Left ventricle myocardium inferior (tissue), 1 donor: ENCODE data around the gene NR1H4. TPM values are rescaled to one million over a fixed set of nuclear protein-coding genes. Genes with fewer than 3 reads are reported as not detected.
A peak's percentile ranks its signal among the peaks of the same experiment; 100 is the strongest.
"Not testable (repeated sequence)": the region's sequence is repeated elsewhere in the genome, so short reads cannot be mapped to it uniquely, and the experiment has no call there.

Experiments
- DNase-seq: peaks from one replicate; pipeline ENCODE4 v3.0.0-alpha.2; 2020
- H3K27ac ChIP-seq: fragments of 200-600 bp; replicated peaks from 2 replicates; pipeline ENCODE4 v1.8.0; 2021
- H3K27me3 ChIP-seq: fragments of 200-600 bp; 2 replicates; pipeline ENCODE4 v1.8.0; 2021; ENCODE audit warnings: low read depth
- H3K36me3 ChIP-seq: fragments of 200-600 bp; 2 replicates; pipeline ENCODE4 v1.8.0; 2021
- H3K4me1 ChIP-seq: fragments of 200-600 bp; 2 replicates; pipeline ENCODE4 v1.8.0; 2021
- H3K4me3 ChIP-seq: fragments of 200-600 bp; 2 replicates; pipeline ENCODE4 v1.8.0; 2021; ENCODE audit warnings: mild to moderate bottlenecking, moderate library complexity
- H3K9me3 ChIP-seq: fragments of 200-600 bp; replicated peaks from 2 replicates; pipeline ENCODE4 v1.8.0; 2021
- intact Hi-C: fragments of 100-400 bp; cut with micrococcal nuclease; formaldehyde crosslinking; loops from one replicate; pipeline ENCODE4 v1.11.0; 2022
- total RNA-seq: library from RNA; stranded (reverse); fragmentation: NEBNext Ultra II Directional; extraction: Animal tissue kit (Norgen Biotek cat#: 25700); gene quantifications from one replicate; pipeline ENCODE4 v1.2.1, GENCODE V29; 2021
- TF ChIP-seq, protein P1 (sequence below): fragments of 200-600 bp; IDR thresholded peaks from 2 replicates; pipeline ENCODE4 v1.8.0; 2021; ENCODE audit warnings: antibody characterized with exemption, mild to moderate bottlenecking, borderline replicate concordance
- donor health status: DM: no; HTN: yes; CAD: no; lungs with severe emphysema.

Gene NR1H4
- total RNA-seq, 1 donor from 2014 or later = not detected

DNA sequence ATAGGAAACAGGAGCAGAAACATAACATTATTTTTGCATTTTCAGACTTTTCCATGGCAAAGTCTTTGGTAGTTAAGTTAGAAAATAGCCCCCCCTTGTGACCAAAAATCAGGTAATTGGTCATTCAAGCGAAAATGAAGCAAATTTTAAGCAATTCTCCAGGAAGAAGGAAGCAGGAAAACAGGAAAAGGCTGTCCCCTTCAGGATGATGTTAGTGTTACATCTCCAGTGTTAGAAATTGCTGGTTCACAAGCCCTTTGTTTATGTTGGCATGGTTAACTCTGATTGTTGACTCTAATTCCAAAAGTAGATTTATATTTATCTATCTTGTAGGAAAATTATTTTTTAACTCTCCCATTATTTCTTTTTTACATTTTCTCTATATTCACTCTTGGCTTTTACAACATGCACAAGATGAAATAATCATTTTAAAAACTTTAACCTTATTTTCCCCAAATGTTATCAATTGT, 81.0 kb downstream of the NR1H4 start:
- Histone ChIP-seq H3K27me3 (no peaks in the 10 kb centered on the region), H3K4me1 (peaks cover 7% of the 10 kb centered on the region), H3K27ac (peak overlapping the region; percentile 43), H3K4me3 (no peak overlapping the region), H3K36me3 (no peaks in the 10 kb centered on the region), H3K9me3 (no peaks in the 10 kb centered on the region)
- no peak for DNase-seq
- TF ChIP-seq, protein P1, sequence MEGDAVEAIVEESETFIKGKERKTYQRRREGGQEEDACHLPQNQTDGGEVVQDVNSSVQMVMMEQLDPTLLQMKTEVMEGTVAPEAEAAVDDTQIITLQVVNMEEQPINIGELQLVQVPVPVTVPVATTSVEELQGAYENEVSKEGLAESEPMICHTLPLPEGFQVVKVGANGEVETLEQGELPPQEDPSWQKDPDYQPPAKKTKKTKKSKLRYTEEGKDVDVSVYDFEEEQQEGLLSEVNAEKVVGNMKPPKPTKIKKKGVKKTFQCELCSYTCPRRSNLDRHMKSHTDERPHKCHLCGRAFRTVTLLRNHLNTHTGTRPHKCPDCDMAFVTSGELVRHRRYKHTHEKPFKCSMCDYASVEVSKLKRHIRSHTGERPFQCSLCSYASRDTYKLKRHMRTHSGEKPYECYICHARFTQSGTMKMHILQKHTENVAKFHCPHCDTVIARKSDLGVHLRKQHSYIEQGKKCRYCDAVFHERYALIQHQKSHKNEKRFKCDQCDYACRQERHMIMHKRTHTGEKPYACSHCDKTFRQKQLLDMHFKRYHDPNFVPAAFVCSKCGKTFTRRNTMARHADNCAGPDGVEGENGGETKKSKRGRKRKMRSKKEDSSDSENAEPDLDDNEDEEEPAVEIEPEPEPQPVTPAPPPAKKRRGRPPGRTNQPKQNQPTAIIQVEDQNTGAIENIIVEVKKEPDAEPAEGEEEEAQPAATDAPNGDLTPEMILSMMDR = peak; percentile 86
- intact Hi-C loops = loop anchor here (5.0 to 10.0 kb wide), 2 partner anchors 207 to 320 kb away; no protein-coding TSS in a partner anchor

DNA sequence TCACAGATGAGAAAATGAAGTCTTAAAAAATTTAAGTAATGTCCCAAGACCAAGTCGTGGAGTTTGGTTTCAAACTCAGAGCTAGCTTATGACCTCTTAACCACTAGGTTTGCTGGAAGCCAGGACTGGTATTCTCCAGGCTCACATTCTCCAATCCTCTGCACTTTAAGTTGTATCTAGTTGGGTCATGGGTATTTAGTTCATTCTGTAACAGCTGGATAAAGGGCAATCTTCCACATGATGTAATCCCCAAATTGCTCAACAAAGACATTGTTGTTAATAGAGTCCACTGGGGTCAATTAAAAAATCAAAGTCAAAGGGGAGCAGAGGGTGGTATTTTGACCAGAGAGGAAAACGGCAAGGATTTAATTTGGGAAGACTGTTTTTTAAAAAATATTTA, 82.1 kb downstream of the NR1H4 start:
- TF ChIP-seq, protein P1 = no peak
- H3K4me1 ChIP-seq = peaks cover 7% of the 10 kb centered on the region
- DNase-seq = no peak
- H3K27ac ChIP-seq = peak overlapping the region; percentile 43
- intact Hi-C loops = loop anchor here (10.0 kb wide), 1 partner anchor 321 kb away; no protein-coding TSS in a partner anchor
- no peaks in the 10 kb centered on the region for H3K27me3 ChIP-seq
- no peak overlapping the region for H3K4me3 ChIP-seq
- H3K36me3 ChIP-seq = no peaks in the 10 kb centered on the region
- H3K9me3 ChIP-seq = no peaks in the 10 kb centered on the region

DNA sequence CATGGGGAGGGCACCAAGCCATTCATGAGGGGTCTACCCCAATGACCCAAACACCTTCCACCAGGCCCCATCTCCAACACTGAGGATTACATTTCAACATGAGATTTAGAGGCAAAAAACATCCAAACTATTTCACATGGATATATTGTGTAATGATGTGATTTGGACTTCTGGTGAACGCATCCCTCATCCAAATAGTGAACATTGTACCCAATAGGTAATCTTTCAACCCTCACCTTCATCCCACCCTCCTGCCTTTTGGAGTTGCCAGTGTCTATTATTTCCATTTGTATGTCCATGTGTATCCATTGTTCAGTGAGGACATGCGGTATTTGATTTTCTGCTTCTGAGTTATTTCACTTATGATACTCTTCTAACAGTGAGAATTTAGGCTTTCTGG, 83.7 kb downstream of the NR1H4 start:
- Histone ChIP-seq H3K4me3 (no peak overlapping the region), H3K4me1 (peaks cover 7% of the 10 kb centered on the region), H3K27ac (no peak overlapping the region), H3K27me3 (no peaks in the 10 kb centered on the region), H3K9me3 (no peaks in the 10 kb centered on the region), H3K36me3 (no peaks in the 10 kb centered on the region)
- TF ChIP-seq, protein P1 = no peak
- intact Hi-C loops = loop anchor here (10.0 kb wide), 1 partner anchor 323 kb away; no protein-coding TSS in a partner anchor
- no peak for DNase-seq

DNA sequence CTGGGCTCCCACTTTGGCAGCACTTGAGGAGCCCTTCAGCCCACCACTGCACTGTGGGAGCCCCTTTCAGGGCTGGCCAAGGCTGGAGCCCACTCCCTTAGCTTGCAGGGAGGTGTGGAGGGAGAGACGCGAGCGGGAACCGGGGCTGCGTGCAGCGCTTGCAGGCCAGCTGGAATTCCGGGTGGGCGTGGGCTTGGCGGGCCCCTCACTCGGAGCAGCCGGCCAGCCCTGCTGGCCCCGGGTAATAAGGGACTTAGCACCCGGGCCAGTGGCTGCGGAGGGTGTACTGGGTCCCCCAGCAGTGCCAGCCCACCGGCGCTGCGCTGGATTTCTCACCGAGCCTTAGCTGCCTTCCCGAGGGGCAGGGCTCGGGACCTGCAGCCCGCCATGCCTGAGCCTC, 85.6 kb downstream of the NR1H4 start:
- H3K27me3 ChIP-seq, H3K36me3 ChIP-seq, H3K9me3 ChIP-seq, H3K27ac ChIP-seq, DNase-seq, H3K4me3 ChIP-seq: not testable (repeated sequence)
- intact Hi-C loops = loop anchor here (10.0 kb wide), 1 partner anchor 324 kb away; no protein-coding TSS in a partner anchor
- H3K4me1 ChIP-seq = peaks cover 15% of the 10 kb centered on the region

DNA sequence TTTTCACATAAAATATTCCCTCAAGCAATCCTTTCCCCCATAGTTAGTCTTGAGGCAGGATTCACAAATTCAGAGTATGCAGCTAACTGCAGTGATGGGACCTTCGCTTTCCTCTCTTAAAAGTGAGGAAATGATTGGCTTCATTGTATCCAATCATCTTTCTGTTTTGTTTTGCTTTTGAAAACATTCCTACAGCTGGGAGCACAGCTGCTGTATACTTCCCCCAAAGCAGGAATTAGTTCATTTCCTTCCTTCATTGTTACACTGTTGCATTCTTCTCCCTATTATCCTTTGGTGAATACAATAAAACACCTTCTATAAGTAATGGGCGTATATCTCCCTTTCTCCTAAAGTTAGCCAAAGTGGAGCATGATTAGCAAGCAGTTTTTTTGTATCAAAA, 90.4 kb downstream of the NR1H4 start:
- Histone ChIP-seq H3K27ac (peak overlapping the region; percentile 50), H3K4me1 (peaks cover 17% of the 10 kb centered on the region), H3K36me3 (no peaks in the 10 kb centered on the region), H3K27me3 (no peaks in the 10 kb centered on the region), H3K4me3 (no peak overlapping the region), H3K9me3 (no peaks in the 10 kb centered on the region)
- TF ChIP-seq, protein P1 = no peak
- intact Hi-C loops = no loop called here
- DNase-seq = no peak

DNA sequence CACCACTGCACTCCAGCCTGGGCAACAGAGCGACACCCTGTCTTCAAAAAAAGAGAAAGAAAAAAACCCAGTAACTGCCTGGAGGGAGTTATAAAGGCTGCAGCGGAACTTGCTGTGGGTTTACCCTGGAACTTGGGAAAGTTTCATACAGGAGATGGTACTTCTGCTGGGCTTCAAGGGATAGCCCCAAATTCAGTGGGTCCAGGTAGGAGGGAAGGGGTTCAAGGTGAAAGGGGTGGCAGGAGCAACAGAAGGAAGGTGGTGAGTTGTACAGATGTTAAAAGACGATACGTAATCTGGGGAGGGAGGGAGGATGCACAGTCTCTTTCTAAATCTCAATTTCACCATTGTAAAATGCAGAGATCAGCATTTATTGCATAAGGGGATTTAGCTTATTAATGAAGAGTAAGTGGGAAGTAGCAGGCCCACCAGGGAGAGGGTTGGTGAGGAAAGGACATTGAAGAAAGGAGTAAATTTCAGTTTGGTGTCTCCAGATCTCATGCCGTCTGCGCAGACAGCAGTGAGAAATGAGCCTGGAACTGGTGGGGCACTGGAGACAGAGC, 91.3 kb downstream of the NR1H4 start:
- intact Hi-C loops = no loop called here
- TF ChIP-seq, protein P1 = no peak
- H3K9me3 ChIP-seq = no peaks in the 10 kb centered on the region

More for the DNA sequence above, 91.3 kb downstream of the NR1H4 start:
- Histone ChIP-seq H3K4me1 (peaks cover 17% of the 10 kb centered on the region), H3K36me3 (no peaks in the 10 kb centered on the region), H3K4me3 (no peak overlapping the region), H3K27ac (peak overlapping the region; percentile 50), H3K27me3 (no peaks in the 10 kb centered on the region)
- no peak for DNase-seq
